Colonic mucosa (tissue), 4 donors: ENCODE data around the gene SECISBP2. TPM values are rescaled to one million over a fixed set of nuclear protein-coding genes. Genes with fewer than 3 reads are reported as not detected.
"Not testable (repeated sequence)": the region's sequence is repeated elsewhere in the genome, so short reads cannot be mapped to it uniquely, and the experiment has no call there.

Experiments
- DNase-seq: peaks from one replicate; pipeline ENCODE4 v3.0.0-alpha.2; 2020
- H3K27ac ChIP-seq: fragments of 200-600 bp; one replicate; pipeline ENCODE4 v1.8.0; 2021
- H3K27me3 ChIP-seq: fragments of 200-600 bp; one replicate; pipeline ENCODE4 v1.8.0; 2021
- H3K36me3 ChIP-seq: fragments of 200-600 bp; one replicate; pipeline ENCODE4 v1.8.0; 2021
- H3K4me1 ChIP-seq: fragments of 200-600 bp; one replicate; pipeline ENCODE4 v1.8.0; 2021; ENCODE audit warnings: mild to moderate bottlenecking
- H3K4me3 ChIP-seq: fragments of 200-600 bp; one replicate; pipeline ENCODE4 v1.8.0; 2021
- H3K9ac ChIP-seq, 2 donors: one replicate each; pipeline ENCODE4 v1.7.0; 2013; ENCODE audit warnings: control low read depth in 2 of 2, low read depth in 2 of 2, low read length in 2 of 2
- H3K9me3 ChIP-seq: fragments of 200-600 bp; one replicate; pipeline ENCODE4 v1.8.0; 2021
- CTCF ChIP-seq: fragments of 200-600 bp; IDR thresholded peaks from one replicate; pipeline ENCODE4 v1.8.0; 2022; ENCODE audit warnings: antibody characterized with exemption, mild to moderate bottlenecking
- intact Hi-C: fragments of 100-400 bp; cut with DNase I; formaldehyde crosslinking; loops from one replicate; pipeline ENCODE4 v1.14.1; 2022
- total RNA-seq, 2 donors: library from RNA; stranded (reverse); fragmentation: NEBNext Ultra II Directional in 1 of 2; extraction: Animal tissue kit (Norgen Biotek cat#: 25700) in 1 of 2; gene quantifications; one replicate each; pipeline ENCODE4 v1.2.1, GENCODE V29; 2021
- donor health status: healthy.
- donor health status: DM: no; HTN: no; CAD: no.
- donor health status: DM: no; HTN: no; CAD: no.

The SECISBP2 gene
- total RNA-seq, 2 donors from 2014 or later, result 37.6 to 42.2 TPM

GRCh38 chr9:89367726-89368437 lies 49.6 kb downstream of the SECISBP2 start:
- TF ChIP-seq CTCF, result no peak
- intact Hi-C loops, result no loop called here
- no peak overlapping the region for H3K4me3 ChIP-seq
- H3K27me3 ChIP-seq, result no peaks in the 10 kb centered on the region
- H3K4me1 ChIP-seq, result no peaks in the 10 kb centered on the region
- no peaks in the 10 kb centered on the region for H3K36me3 ChIP-seq
- no peak overlapping the region for H3K9ac ChIP-seq
- H3K27ac ChIP-seq, result no peak overlapping the region
- H3K9me3 ChIP-seq, result no peaks in the 10 kb centered on the region
- DNase-seq, result no peak

GRCh38 chr9:89368550-89368949 lies 50.2 kb downstream of the SECISBP2 start:
- DNase-seq, result no peak
- no peak for TF ChIP-seq CTCF
- H3K27ac ChIP-seq, result no peak overlapping the region
- intact Hi-C loops, result no loop called here
- H3K9ac ChIP-seq, result no peak overlapping the region
- H3K36me3 ChIP-seq, result no peaks in the 10 kb centered on the region
- H3K9me3 ChIP-seq, result no peaks in the 10 kb centered on the region
- no peak overlapping the region for H3K4me3 ChIP-seq
- H3K4me1 ChIP-seq, result no peaks in the 10 kb centered on the region
- no peaks in the 10 kb centered on the region for H3K27me3 ChIP-seq

GRCh38 chr9:89368978-89369377 lies 50.7 kb downstream of the SECISBP2 start:
- no peak for DNase-seq
- Histone ChIP-seq H3K4me3 (no peak overlapping the region), H3K36me3 (no peaks in the 10 kb centered on the region), H3K27me3 (no peaks in the 10 kb centered on the region), H3K9me3 (no peaks in the 10 kb centered on the region), H3K27ac (no peak overlapping the region), H3K4me1 (no peaks in the 10 kb centered on the region), H3K9ac (no peak overlapping the region)
- intact Hi-C loops, result no loop called here
- TF ChIP-seq CTCF, result no peak

GRCh38 chr9:89370593-89370992 lies 52.3 kb downstream of the SECISBP2 start:
- H3K36me3 ChIP-seq, result no peaks in the 10 kb centered on the region
- no peaks in the 10 kb centered on the region for H3K9me3 ChIP-seq
- no peak overlapping the region for H3K4me3 ChIP-seq
- no peak for TF ChIP-seq CTCF
- DNase-seq, result no peak
- no peaks in the 10 kb centered on the region for H3K27me3 ChIP-seq
- H3K4me1 ChIP-seq, result no peaks in the 10 kb centered on the region
- H3K27ac ChIP-seq, result no peak overlapping the region
- intact Hi-C loops, result no loop called here
- no peak overlapping the region for H3K9ac ChIP-seq

GRCh38 chr9:89371791-89372190 lies 53.5 kb downstream of the SECISBP2 start:
- DNase-seq, H3K27me3 ChIP-seq, H3K4me3 ChIP-seq, H3K9me3 ChIP-seq, H3K36me3 ChIP-seq, H3K27ac ChIP-seq, H3K9ac ChIP-seq, intact Hi-C loops, H3K4me1 ChIP-seq: not testable (repeated sequence)

GRCh38 chr9:89372230-89372816 lies 54.0 kb downstream of the SECISBP2 start:
- H3K36me3 ChIP-seq, result no peaks in the 10 kb centered on the region
- intact Hi-C loops, result no loop called here
- no peak overlapping the region for H3K27ac ChIP-seq
- no peak for TF ChIP-seq CTCF
- DNase-seq, result no peak
- H3K9ac ChIP-seq, result no peak overlapping the region
- no peak overlapping the region for H3K4me3 ChIP-seq
- no peaks in the 10 kb centered on the region for H3K4me1 ChIP-seq
- H3K27me3 ChIP-seq, result no peaks in the 10 kb centered on the region
- H3K9me3 ChIP-seq, result no peaks in the 10 kb centered on the region
